ENCODE data around the gene SUN1.
"Not testable (repeated sequence)": the region's sequence is repeated elsewhere in the genome, so short reads cannot be mapped to it uniquely, and the experiment has no call there.

The SUN1 gene

DNA sequence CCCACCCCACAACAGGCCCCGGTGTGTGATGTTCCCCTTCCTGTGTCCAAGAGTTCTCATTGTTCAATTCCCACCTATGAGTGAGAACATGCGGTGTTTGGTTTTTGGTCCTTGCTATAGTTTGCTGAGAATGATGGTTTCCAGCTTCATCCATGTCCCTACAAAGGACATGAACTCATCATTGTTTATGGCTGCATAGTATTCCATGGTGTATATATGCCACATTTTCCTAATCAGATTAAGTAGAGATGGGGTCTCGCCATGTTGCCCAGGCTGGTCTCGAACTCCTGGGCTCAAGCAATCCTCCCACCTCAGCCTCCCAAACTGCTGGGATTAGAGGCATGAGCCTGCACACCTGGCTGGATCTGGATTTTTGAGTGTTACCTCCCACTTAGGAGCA, 28.5 kb upstream of the SUN1 start:
- DNase-seq = not testable (repeated sequence)

DNA sequence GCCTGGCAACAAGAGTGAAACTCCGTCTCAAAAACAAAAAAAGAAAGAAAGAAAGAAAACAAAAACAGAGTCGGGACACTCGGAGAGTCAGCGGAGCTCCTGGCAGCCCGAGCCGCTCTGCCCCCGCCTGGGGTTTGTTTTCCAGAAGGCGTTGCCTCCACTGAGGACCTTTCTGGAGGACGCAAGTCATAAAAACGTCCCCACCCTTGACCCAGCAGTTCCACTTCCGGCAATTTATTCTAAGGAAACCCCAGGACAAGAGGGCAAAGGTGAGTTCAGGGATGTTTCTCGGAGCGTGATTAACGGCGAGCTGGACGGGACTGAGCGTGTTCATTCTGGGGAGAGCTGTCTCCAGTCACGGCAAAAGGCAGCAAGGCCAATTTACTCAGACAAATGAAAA, 27.0 kb upstream of the SUN1 start:
- DNase-seq = no peak

DNA sequence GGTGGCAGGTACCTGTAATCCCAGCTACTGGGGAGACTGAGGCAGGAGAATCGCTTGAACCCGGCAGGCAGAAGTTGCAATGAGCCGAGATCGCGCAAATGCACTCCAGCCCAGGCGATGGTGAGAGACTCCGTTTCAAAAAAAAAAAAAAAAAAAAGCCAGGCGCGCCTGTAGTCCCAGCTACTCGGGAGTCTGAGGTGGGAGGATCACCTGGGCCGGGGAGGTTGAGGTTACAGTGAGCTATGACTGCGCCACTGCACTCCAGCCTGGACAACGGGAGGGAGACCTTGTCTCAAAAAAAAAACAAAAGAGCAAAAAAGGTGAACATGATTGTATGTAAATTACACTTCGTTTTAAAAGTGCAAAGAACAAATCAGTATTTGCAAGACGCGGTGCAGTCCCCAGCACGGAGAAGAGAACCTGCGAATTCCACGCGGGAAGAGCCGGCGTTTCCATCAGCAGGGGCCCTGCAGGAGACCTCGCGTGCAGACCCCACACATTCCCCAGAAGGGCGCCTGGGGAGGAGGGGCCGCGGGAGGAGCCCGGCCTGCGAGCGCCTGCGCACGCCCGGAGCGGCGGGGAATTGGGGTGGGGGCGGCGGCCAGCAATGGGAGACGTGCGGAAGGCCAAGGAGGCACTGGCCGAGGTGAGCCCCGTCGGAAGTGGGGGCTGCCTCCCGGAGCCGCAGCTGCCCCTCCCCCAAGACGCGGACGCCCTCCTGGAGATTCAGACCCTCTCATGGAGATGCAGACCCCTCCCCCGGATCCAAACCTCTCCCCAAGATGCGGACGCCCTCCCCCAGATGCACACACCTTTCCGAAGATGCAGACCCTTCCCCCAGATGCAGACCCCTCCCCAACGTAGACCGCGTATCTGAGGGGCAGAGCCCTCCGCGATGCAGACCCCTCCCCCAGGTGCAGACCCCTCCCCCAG, 16.7 kb upstream of the SUN1 start:
- no peak for DNase-seq

DNA sequence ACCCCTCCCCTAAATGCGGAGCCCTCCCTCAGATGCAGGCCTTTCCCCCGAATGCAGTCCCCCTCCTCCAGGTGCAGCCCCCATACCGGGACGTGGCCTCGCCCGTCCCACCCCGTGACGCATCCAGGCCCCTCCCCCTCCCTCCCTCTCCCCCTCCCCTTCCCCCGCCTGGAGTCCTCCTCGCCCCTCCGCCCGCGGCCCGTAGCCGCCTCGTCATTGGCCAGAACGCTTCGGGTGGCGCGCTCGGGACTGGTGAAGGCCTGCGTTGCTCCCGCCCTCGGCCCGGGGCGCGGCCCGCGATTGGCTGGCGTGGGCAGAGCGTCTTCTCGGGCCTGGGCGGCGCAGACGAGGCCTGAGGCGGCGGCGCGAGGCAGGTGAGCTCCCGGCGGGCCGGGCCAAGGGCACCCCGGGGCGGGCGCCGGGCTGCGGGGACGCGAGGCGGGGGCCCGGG, 16.0 kb upstream of the SUN1 start:
- peak; percentile 97 for DNase-seq

DNA sequence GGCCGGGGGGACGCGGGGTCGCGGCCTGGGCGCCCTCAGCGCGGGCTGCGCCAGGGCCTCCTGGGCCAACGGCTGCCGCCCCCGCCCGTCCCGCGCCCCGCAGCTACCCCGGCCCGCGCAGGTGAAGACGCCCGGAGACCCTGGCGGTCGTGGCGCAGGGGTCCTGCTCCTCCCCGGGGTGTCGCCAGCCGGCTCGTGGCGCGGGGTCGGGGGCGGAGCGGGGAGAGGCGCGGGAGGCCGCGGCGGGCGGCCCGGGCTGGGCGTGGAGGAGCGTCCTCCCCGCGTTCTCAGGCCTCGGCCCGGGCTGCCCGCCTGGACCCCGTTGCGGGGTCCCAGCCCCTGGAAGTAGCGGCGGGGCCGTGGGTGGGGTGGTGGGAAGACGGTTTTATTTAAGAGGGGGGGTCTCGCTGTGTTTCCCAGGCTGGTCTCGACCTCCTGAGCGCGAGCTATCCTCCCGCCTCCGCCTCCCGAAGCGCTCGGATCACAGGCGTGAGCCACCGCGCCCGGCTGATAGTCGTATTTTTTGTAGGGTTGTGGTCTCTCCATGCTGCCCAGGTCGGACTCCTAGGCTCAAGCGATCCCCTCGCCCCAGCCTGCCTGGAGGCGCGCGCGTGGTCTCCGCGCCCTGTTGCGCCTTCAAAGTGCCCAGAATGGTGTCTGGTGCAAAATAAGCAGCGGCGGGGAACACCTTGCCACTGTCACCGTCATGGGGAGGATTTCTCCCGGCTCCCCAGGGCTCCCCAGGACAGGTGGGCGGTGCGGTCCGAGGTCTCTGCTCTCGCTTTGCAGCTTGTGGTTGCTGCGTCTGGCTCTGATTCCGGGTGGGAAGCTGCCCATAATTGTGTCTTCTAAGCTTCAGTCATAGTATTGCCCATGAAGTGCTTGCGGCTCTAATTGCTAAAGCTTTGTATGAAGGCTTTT, 15.3 kb upstream of the SUN1 start:
- no peak for DNase-seq

DNA sequence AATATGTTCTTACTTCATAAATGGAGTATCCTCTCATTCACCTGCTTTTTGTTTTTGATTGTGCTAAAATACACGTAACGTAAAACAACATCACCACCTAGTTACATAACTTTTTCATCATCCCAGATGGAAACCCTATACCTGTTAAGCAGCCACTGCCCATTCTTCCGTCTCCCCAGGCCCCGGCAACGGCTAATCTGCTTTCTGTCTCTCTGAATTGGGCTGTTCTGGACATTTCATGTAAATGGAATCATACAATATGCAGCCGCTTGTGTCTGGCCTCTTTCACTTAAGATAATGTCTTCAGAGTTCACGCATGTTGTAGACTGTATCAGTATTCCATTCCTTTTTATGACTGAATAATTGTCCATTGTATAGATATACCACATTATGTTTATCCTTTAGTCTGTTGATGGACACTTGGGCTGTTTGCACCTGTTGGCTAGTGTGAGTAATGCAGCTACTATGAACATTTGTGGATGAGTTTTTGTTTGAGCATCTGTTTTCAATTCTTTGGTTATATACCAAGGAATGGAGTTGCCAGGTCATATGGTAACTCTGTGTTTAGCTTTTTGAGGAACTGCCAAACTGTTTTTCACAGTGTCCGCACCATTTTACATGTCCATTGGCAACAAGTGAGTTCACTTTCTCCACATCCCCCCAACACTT, 14.1 kb upstream of the SUN1 start:
- DNase-seq = no peak

DNA sequence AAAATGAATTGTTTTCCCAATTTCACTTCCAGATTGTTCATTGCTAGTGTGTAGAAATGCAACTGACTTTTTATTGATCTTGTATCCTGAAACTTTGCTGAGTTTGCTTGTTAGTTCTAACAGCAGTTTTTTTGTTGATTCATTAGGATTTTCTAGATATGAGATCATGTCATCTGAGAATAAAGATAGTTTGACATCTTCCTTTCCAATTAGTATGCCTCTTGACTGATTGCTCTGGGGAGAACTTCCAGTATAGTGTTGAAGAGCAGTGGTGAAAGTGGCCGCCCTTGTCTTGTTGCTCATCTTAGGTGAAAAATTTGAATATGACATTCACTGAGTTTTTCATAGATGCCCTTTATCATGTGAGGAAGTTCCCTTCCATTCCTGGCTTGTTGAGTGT, 11.9 kb upstream of the SUN1 start:
- no peak for DNase-seq

DNA sequence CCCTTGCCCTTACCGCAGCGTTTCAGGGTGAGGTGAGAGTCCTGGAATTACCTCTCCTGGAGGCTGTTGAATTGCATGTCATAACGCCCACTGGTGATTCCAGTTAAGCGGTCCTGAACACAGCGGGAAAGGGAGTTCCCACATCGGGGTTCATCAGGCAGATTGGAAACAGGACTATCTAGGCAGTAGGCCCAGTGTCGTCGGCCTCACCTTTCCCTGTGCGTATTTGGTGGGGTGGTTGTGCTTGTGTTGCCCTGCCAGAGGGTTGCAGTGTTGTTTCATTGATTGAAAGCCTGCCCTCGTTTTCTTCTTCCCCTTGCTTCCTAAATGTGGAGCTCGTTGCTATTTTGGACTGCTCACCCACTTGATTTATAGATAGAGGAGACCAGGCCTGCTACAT, 10.6 kb upstream of the SUN1 start:
- no peak for DNase-seq

DNA sequence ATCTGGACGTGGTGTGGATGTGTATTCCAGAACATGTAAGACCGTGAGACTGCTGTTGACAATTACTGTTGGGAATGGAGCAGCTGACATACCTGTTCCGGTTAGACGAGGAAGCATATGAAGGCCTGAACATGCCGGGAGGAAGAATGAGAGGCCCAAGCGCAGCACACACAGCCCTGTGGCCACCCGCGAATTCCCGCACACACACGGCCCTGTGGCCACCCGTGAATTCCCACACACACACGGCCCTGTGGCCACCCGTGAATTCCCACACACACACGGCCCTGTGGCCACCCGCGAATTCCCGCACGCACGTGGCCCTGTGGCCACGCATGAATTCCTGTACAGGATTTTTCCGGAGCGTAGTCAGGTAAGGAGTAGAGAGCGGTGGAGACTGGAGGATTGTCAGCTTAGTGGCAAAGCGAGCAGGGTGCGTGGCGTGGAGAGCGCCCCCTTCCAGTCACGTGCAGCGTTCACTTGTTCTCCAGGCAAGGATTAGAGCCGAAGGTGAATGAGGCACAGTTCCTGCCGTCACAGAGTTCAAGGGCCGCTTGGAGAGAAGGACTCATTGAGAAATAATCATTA, 9.5 kb upstream of the SUN1 start:
- no peak for DNase-seq

DNA sequence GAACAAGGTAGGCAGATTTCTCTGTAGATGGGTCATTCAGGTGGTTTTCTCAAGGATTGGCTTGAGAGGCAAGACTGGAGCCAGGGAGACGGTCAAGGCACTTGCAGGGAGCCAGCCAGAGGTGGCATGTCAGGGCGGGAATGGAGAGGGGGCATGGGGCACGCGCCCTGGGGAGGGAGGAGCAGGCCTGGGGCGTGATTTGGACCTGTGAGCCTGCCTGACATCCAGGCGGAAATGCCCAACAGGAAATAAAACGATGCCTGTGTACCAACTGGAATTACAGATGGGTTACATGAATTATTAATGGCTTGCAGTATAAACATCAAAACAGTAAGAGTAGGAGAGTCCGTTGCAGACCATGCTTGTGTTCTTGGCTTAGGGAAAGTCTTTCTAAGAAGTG, 8.6 kb upstream of the SUN1 start:
- DNase-seq = no peak

DNA sequence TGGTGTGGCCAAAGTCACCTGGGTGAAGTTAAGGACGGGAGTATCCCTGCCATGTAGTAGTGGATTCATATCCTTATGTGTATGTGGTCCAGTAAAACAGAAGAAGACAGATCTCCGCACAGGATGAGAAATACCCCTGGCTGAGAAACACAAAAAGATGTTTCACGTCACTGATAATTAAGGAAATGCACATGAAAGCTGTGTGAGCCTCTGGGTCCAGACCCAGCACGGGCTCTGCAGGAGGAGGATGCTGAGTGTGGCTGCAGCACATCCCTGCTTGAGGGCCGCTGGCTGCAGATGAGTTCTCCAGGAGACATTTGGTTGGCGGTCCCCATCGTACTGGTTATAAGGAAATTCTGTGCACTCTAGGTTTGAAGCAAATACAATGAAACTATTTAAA, 8.2 kb upstream of the SUN1 start:
- no peak for DNase-seq

DNA sequence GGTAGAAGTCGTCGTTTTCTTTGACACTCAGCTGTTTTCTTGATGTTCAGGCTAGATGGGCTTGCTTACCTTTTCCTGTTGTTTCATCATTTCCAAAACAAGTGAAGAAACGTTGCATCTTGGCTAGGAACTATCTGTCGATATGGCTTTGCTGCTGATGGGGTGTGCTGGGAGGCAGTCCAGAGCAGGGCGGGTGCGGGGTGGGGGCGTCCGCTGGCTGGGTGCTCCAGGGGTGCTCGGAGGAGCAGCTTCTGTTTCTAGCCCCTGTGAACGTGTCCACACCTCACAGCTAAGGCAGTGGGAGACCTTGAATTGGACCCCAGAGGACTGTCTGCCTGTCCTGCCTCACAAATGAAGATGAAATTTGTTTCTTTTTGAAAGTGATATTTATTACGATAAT, 7.6 kb upstream of the SUN1 start:
- DNase-seq = no peak

DNA sequence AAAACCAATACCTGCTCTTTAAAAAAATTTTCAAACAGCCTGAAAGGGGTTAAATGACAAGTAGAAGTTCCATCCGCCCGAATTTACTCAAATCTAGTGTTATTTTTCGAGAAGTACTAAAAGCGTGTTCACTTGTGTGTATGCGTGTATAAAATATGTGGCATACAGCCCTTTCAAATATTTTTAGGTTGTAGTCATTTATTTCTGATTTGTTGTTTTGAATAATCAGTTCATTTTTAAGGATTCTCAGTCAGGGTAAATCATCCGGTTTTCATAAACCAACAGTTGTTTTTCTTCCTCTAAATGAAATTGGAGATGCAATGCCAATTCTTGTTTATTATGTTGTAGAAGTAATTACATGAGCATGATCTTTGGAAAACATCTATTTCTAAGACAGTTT, 6.9 kb upstream of the SUN1 start:
- no peak for DNase-seq

DNA sequence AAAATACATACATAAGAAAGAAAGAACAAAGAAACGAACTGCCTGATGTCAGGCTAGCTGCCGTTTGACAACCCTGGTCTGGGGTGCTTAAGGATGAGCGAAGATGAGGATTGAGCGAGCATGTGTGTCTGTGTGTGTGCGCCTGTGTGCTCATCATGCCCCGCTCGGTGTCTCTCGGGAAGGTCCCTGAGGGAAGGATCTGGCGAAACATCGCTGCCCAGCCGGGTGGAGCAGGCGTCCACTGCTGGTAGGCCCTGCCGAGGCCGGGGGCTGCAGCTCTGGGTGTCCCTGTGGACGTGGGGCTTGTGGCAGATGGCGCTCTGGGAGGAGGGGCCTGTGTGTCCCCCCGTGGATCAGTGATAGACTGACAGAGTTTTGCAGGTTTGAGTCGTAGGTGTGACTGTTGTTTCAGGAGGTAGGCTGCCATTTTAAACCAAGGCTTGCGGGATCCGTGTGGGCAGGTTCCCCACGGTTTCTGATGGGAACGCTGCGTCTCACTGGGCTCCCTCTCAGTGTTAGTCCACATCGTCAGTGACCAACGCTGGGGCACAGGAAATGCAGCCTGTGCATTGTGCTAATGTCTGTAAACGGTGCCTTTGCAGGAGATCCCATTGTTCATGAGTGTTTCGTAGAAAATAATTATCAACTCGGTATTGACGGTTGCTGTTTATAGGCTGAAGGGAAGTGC, 5.9 kb upstream of the SUN1 start:
- no peak for DNase-seq

DNA sequence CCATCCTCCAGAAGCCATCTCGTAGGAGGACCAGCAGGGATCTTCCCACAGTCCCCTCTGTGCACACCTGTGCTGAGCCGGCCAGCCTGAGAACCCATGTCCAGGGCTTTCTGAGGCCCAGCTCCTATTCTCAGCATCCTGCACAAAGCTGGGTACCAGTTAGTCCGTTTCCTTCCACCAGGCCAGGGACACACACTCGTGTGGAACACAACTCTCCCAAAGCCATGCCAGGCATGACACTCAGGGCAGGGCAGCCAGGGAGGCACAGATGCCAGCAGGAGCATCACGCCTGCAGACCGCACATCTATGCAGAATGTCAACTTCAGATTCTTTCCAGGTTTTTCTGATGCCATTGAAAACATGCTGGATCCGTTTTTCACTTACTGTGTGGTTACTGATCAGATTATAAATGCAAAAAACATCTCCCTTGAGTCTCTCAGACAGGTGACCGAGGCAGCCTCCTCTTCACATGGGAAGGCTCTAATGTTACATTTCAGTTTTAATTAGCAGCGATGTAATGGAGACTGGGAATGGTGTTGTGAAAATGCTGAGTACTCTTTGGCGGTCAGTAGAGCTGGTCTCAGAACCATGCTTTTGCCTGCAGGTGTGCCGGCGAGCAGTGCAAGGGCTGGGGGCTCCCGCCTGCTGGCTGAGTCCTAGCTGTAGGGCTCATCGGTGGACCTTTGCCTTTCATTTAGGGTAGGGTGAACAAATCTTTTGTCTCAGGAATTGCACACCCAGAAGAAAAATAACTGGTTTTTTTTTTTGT, 3.3 kb upstream of the SUN1 start:
- no peak for DNase-seq

DNA sequence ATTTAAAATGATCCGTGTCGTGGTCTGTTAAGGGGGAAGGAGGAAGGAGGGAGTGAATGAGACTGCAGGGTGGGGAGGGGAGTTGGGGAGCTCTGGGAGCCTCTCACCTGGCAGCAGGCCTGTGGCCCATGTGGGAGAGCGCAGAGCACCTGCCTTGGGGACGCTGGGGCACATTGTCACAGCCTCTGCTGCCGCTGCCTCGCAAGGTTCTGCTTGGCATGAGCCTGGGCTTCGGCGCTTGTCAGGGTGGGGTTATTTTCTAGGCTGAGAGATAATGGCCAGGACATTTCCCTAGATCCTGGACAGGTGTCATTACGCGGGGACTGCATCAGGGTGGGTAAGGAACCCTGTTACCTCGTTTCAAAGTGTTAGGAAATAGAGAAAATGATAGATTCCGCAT, 2.2 kb upstream of the SUN1 start:
- DNase-seq = no peak

DNA sequence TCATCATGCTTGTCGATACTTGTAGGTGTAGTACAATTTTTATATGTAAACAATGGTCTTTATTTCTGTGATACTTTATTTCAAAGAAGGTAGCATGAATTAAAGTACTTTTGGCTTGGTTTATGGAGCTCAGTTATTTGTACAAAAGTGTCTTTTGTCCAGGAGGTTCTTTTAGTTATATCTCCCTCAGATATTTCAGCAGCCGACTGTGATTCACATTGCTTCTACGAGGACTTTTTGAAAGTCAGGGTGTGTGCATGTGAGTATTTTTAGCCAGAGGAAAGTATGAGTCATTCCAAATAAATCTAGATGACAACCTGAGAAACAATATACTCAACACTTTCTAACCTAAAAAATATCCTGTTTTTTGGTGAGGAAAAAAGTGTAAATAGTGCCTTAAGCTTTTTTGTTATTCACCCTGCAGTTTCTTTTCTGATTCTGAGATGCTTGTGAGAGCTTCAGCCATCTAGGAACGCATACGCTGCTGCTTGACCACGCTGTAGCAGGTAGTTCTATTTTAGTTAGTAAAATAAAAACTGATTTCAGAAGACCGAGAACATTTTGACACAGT, 595 bp upstream of the SUN1 start:
- DNase-seq = no peak

DNA sequence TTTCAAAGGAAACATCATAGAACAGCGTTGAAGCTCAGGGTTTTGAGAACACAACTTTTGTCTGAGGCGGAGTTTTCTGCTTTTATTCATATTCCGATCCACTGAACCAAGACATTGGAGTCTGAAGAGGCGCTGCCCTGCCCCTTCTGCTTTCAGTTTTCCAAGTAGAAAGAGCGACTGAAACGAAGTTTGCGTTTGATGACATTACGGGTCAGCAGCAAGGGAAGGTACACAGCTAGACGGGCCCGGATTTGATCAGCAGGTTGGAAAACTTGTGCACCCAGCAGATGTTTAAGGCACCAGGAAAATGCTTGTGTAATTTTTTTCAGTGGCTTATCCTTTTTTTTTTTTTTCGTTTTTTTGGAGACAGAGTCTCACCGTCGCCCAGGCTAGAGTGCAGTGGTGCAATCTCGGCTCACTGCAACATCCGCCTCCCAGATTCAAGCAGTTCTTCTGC, 720 bp downstream of the SUN1 start:
- DNase-seq = no peak

DNA sequence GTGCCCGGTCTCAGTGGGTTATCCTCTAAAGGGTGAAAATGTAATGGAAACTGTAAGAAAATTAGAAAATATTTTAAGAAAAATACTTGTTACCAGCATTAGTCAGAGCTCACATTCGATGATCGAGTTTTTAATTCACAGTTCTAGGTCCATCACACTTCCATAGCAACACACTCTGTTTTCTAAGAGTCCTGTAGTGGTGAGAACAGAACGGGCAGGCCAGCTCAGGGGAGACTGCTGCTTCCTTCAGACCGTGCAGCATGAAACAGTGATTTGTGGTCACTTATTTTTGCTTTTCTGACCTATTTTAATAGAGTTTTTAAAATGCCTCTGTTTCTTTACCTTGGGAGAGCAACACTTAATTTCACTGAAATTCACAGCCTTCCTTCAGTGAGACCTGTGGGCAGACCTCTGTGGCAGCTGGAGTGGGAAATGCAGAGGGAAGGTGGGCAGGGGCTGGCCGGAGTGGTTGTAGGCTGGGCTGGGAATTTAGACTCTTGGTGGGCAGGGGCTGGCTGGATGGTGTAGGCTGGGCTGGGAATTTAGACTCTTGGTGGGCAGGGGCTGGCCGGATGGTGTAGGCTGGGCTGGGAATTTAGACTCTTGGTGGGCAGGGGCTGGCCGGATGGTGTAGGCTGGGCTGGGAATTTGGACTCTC, 1.5 kb downstream of the SUN1 start:
- no peak for DNase-seq

DNA sequence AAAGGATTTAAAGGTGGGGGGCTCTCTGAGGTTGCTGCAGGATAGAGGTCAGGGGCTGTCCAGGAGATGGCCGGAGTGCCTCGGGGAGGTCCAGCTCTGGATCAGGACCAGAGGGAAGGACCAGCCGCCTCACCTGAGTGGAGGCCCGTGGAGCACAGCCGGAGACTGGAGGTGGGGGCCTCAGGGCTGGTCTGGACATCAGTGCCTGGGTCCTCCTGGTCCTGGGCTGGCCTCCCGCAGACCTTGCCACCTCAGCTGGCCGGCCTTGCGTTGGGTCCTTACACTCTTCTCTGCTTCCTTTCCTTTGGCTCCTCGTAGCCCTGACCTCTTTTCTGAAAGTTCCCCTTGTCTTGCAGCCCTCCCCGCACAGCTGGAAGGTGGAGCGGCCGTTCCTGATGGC, 2.0 kb downstream of the SUN1 start:
- DNase-seq = no peak

DNA sequence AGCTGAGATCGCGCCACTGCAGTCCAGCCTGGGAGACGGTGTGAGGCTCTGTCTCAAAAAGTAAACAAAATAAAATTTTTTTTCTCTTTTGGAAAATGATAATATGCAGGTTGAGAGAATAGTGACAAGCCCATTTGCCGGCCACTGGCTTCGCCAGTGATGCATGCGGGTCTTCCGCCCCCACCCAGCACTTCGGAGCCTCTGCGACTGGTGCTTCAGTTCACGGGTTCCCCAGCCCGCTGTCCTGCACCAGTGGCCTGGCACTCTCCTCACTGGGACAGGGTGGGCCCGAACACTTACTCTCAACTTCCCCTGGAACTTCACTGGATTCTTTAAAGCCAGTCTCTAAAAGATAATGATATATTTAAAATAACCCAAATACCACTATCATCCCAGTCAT, 2.7 kb downstream of the SUN1 start:
- no peak for DNase-seq
